Retinal pigment epithelial cell (primary cell): ENCODE results near the gene MCF2L.
A peak's percentile ranks its signal among the peaks of the same experiment; 100 is the strongest.

Source experiments
- DNase-seq: peaks from one replicate; pipeline ENCODE4 v3.0.0-alpha.2; 2010; ENCODE audit warnings: low read depth
- H3K4me3 ChIP-seq: 2 replicates; pipeline ENCODE4 v1.5.1; 2011; ENCODE audit warnings: mild to moderate bottlenecking, low read length, control low read depth, moderate library complexity
- TF ChIP-seq, protein P1 (sequence below): conservative IDR thresholded peaks from 2 replicates; pipeline ENCODE4 v1.5.1; 2011; ENCODE audit warnings: low read depth, low read length, control low read depth, inconsistent platforms

Gene MCF2L

DNA sequence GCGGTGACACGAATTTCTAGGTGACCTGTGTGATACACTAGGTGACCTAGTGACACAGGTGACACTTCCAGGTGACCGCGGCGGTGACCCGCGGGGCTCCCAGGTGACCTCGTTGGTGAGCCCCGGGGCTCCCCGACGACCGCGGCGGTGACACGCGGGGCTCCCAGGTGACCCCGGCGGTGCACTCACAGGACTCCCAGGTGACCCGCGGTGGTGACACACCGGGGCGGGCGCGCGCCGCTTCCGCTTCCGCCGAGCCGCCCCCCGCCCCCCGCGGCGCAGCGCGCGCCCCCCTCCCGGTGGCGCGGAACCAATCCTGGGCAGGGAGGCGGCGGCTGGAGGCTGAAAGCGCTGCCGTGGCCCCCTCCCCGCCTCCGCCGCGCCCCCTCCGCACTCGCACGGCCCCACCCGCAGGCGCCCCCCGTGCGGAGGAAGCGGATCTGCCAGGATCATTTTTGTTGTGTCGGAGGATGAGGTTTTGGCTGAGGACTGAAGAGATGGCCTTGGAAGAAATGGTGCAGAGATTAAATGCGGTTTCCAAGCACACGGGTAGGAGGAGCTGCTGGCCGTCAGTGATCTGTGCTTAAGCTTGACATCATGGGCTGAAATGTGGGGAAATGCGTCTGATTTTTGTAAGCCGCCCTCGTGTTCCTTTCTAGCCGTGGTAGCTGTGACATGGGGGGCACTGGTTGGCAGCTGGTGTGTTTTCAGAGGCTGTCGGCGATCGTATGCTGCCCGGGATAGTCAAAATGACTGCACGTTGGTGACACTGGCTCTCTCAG is at the start of gene MCF2L:
TSS of gene MCF2L (plus strand) at position 305 of the 782 bp plus-strand sequence. CDS start at position 471, 166 bp downstream.
- peak; percentile 5 for DNase-seq
- peak within 1 kb of the TSS; percentile 40 for H3K4me3 ChIP-seq
- TF ChIP-seq, protein P1, sequence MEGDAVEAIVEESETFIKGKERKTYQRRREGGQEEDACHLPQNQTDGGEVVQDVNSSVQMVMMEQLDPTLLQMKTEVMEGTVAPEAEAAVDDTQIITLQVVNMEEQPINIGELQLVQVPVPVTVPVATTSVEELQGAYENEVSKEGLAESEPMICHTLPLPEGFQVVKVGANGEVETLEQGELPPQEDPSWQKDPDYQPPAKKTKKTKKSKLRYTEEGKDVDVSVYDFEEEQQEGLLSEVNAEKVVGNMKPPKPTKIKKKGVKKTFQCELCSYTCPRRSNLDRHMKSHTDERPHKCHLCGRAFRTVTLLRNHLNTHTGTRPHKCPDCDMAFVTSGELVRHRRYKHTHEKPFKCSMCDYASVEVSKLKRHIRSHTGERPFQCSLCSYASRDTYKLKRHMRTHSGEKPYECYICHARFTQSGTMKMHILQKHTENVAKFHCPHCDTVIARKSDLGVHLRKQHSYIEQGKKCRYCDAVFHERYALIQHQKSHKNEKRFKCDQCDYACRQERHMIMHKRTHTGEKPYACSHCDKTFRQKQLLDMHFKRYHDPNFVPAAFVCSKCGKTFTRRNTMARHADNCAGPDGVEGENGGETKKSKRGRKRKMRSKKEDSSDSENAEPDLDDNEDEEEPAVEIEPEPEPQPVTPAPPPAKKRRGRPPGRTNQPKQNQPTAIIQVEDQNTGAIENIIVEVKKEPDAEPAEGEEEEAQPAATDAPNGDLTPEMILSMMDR = peak; percentile 26

DNA sequence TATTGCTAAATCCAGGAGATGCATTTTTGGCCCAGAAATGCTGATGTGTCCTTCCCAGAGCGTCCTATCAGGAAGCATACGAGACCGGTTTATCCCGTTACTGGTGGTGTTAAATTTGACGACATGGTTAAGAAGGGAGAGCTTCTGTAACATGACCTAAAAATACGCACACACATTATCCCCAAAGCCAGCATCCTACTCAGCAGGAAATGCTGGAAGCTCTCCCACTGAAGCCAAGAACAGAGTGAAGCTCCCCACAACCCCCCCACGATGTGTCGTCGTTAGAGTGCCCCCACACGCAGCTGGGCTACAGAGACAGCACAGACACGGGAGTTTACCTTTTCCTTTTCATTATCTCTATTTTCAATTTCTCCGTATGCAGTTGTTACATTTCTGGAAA is 45.1 kb upstream of the MCF2L start:
- no peak overlapping the region for H3K4me3 ChIP-seq
- TF ChIP-seq, protein P1 = no peak
- no peak for DNase-seq

- TF ChIP-seq, protein P1 = no peak
- DNase-seq = no peak
- H3K4me3 ChIP-seq = no peak overlapping the region
Observed at GRCh38 chr13:112924365-112924764, 44.6 kb upstream of the MCF2L start.

DNA sequence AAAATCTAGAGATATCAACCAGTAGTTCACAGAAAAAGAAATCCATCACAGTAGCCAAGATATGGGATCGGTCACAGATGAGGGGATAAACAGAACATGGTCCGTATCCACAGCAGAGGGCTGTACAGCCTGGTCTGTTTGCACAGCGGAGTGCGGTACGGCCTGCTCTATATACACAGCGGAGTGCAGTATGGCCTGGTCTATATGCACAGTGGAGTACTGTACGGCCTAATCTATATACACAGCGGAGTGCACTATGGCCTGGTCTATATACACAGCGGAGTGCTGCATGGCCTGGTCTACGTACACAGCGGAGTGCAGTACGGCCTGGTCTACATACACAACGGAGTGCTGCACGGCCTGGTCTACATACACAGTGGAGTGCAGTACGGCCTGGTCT is 43.0 kb upstream of the MCF2L start:
- H3K4me3 ChIP-seq = no peak overlapping the region
- DNase-seq = no peak
- TF ChIP-seq, protein P1 = no peak

GRCh38 chr13:112926993-112927392 is 42.0 kb upstream of the MCF2L start:
- no peak for DNase-seq
- H3K4me3 ChIP-seq = no peak overlapping the region
- TF ChIP-seq, protein P1 = no peak

- TF ChIP-seq, protein P1 = no peak
- no peak for DNase-seq
- no peak overlapping the region for H3K4me3 ChIP-seq
Observed at GRCh38 chr13:112928020-112928971, 40.7 kb upstream of the MCF2L start.
